AG09319 (cell line): ENCODE results near the gene G0S2.

Experiments used
- DNase-seq: peaks from one replicate; pipeline ENCODE4 v3.0.0-alpha.2; 2010; ENCODE audit warnings: low read depth; ENCODE audit errors: extremely low read depth
- CTCF ChIP-seq: IDR thresholded peaks from 2 replicates; pipeline ENCODE4 v1.5.1; 2011; ENCODE audit warnings: low read depth, mild to moderate bottlenecking, inconsistent platforms, low read length, moderate library complexity

G0S2 gene

GRCh38 chr1:209707308-209707707, 32.1 kb downstream of the G0S2 start:
- no peak for TF ChIP-seq CTCF
- no peak for DNase-seq

GRCh38 chr1:209708297-209708696, 33.1 kb downstream of the G0S2 start:
- TF ChIP-seq CTCF = no peak
- DNase-seq = no peak

- TF ChIP-seq CTCF = no peak
- no peak for DNase-seq
These were observed 34.9 kb downstream of the G0S2 start for GRCh38 chr1:209710093-209710492.

- no peak for DNase-seq
- no peak for TF ChIP-seq CTCF
These were observed 35.6 kb downstream of the G0S2 start for GRCh38 chr1:209710847-209711246.

- TF ChIP-seq CTCF = no peak
- no peak for DNase-seq
These were observed 39.1 kb downstream of the G0S2 start for GRCh38 chr1:209714338-209714737.

GRCh38 chr1:209715314-209715713, 40.1 kb downstream of the G0S2 start:
- no peak for TF ChIP-seq CTCF
- DNase-seq = no peak

GRCh38 chr1:209717818-209718217, 42.6 kb downstream of the G0S2 start:
- DNase-seq = no peak
- TF ChIP-seq CTCF = no peak
